Stimulated activated CD4-positive, alpha-beta T cell treated with anti-CD3 and anti-CD28 coated beads, Interleukin-15, amount 100 ng/mL, for 24 hours (primary cell): ENCODE data around the gene RGPD3.
"Not testable (repeated sequence)": the region's sequence is repeated elsewhere in the genome, so short reads cannot be mapped to it uniquely, and the experiment has no call there.

ENCODE experiments used
- DNase-seq: peaks from one replicate; pipeline ENCODE4 v3.0.0-alpha.2; 2020

RGPD3 gene

DNA sequence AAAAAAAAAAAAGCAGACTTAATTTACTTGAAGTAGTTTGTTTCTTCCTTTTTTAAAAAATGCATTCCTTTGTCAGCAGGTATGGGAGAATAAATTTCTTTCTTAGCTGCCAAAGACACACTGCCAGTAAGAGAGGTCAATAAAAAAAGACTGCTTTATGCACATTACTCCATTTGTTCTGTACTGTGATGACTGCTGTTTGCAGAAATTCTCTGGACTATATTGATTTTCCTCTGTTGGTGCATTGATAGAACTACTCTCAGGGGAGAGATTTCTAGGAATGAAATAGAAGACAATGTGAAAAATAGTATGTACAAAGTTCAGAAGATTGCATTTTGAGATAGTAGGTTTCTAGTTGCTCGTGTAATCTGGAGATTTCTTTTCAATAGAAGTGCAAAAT, 11.3 kb upstream of the RGPD3 start:
- not testable (repeated sequence) for DNase-seq

DNA sequence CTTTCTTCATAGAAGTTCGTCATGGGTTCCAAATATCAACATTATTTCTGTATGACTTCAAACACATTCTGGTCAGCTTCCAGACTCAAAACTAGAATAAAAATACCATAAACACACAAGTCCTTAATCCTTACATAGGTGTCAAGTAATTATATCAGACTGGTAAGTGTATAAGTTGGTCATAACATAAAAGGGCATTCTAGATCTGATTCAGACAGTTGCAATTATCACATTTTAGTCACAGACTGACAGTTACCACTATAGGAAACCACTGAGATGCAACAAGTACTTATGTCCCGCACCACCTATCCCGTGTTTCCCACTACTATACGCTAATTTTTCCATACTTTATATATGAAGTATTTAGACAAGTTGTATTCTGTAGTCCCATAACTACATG, 9.4 kb upstream of the RGPD3 start:
- DNase-seq = not testable (repeated sequence)

DNA sequence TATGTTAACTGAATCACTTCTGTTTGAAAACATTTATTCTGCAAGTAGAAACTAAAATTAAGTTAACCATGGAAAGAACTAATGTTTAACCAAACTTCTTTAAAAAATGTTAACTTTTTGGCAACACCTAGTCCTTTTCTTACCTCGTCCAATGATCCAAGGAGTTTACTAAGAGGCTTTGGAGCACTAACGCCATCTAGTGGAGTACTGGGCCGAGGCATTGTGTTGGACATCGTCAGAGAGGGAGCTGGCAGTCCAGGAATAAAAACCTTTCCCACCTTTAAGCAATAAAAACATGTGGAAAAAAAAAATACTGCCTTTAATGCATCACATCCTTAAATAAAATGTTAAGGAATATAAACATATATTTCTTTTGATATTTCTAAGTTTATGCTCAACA, 2.4 kb upstream of the RGPD3 start:
- DNase-seq = peak; percentile 65

DNA sequence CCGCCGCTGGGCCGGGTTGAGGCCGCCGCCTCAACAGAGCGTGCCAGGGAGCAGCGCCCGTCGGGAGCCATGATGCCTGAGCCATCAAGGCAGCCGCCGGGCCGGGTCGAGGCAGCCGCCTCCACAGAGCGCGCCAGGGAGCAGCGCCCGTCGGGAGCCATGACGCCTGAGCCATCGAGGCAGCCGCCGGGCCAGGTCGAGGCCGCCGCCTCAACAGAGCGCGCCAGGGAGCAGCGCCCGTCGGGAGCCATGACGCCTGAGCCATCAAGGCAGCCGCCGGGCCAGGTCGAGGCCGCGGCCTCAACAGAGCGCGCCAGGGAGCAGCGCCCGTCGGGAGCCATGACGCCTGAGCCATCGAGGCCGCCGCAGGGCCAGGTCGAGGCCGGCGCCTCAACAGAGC, 697 bp downstream of the RGPD3 start:
- DNase-seq = not testable (repeated sequence)

DNA sequence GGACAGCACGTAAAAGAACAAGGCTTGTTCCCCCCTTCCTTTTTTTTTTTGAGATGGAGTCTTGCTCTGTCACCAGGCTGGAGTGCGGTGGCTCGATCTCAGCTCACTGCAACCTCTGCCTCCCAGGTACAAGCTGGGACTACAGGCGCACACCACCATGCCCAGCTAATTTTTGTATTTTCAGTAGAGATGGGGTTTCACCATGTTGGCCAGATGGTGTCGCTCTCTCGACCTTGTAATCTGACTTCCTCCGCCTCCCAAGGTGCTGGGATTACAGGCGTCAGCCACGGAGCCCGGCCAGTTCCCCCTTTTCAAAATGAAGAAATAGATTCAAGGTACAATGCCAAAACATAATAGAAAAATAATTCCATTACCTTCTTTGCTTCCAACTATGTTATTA, 6.3 kb downstream of the RGPD3 start:
- peak; percentile 18 for DNase-seq

DNA sequence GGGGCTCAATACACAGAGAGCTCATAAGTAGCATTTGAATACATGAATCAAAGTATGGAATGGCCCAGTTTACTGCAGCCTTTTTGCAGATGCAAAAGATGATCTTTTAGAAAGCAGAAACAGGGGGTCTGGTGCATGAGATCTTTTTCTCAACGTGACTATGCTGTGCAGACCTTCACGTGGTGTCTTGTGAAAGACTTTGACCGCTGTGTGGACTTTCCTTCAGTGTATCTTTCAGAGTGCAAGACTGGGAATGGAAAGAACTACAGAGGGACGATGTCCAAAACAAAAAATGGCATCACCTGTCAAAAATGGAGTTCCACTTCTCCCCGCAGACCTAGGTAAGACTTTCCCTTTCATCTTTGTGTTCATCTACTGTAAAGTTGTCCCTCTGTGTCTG, 77.5 kb downstream of the RGPD3 start:
- DNase-seq = not testable (repeated sequence)

DNA sequence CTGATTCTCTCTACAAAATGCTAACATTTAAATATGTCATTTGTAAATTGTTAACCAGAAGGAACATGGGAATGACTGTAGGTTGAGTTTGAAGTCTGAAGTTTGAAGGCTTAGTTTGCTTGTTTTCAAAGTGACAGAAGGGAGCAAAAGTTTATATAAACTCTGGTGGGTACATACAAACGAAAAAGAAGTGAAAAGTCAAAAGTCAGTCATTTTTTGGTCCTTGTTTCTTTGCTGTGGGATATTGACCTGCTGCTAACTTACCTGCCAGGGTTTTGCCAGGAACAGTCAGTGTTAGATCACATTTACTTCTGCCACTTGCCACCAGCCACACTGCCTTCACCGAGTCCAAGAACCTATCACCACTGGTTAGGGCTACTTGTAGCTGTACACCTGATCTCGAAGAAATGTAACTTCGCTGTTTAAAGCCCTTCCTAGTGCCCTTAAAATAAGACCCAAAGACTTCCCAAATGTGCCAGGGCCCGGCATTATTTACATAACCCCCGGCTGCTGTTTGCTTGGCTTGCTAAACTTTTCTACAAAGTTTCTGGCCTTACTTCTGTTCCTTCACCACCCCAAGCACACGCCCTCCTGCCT, 79.3 kb downstream of the RGPD3 start:
- DNase-seq = not testable (repeated sequence)

DNA sequence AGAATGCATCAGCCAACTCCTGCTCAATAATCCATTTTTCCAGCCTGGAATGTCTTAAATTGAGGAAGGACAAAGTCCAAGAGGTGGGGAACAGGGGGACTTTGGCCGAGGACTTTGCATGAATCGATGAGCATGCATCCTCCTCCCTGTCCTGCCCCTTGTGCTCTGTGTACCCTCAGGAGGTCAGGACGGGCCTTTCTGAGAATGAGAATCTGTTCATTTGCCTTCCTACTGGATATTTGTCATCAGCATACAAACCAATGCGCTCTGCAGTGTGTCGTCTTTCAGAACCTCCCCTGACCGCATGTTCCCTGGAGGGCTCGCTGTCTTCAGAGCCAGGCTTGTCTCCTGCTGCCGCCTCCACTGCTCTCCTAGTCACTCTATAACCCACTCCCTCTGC, 83.7 kb downstream of the RGPD3 start:
- not testable (repeated sequence) for DNase-seq

DNA sequence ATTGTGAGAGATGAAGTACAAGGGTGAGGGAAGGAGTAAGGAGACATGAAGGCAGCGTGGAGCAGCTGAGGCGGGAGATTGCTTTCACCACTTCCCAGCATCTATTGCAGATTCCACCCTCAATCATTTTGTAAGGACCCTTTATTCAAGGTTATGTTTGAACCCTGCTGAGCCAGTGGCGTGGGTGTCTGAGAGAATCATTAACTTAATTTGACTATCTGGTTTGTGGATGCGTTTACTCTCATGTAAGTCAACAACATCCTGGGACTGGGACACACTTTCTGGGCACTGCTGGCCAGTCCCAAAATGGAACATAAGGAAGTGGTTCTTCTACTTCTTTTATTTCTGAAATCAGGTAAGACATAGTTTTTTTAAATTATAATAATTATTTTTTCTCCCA, 86.3 kb downstream of the RGPD3 start:
- not testable (repeated sequence) for DNase-seq

DNA sequence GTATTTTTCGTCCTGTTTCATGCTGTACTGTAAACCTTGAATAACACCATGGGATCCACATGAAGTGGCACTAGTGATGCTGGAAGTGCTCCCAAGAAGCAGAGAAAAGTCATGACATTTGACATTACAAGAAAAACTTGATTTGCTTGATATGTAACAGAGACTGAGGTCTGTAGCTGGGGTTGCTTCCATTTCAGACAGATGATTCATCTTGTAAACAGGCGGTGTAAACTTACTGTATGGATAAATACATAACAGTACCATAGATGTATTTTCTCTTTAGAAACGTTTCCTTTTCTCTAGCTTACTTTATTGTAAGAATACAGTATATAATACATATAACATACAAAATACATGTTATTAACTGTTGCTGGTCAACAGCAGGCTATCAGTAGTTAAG, 88.6 kb downstream of the RGPD3 start:
- DNase-seq = not testable (repeated sequence)

DNA sequence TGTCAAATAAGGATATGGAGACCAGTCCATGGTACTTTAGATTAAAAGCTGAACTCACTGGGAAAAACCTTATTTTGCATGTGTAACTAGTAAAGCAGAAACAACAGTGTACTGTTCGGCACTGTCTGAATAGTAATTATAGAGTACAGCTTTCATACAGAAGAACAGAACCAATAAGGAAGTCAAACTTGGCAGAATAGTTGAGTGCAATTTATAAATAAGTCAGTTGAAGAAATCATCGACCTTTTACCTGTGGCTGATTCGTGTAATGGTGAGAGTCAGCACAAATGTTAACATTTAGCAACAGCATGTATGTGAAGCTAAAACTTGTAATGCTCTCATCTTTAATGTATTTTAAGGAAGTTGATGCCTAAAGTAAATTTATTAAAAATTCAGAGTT, 99.0 kb downstream of the RGPD3 start:
- not testable (repeated sequence) for DNase-seq

DNA sequence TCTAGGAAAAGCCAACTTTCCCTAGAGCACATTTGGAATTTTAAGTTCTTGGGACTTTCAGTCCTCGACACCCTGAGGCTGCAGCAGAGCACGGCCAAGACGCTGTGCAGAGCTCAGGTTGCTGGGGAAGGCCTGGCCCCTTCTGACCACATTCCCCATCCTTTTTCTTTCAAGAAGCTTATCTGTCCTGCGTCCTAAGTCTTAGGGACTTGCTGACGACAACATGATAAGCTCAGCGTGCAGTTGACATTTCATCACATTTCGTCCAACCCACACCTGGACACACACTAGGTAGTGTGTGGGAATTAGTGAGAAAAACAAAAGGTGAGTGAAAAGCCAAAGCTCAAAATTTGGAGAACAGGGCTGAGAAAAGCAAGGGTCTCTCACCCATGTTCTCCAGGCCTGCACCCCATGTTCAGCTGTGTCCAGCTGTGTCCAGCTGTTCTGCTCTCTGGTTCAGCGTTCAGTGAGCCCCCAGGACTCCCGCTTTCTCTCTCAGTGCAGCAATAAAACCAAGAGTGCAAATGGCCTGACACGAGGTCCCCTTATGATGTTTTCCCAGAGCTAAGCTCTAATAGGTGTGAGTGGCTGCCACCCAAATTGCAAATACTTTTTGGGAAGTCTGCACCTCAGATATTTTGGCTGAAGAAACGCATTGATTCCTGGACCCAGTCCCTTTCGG, 101.9 kb downstream of the RGPD3 start:
- DNase-seq = no peak

DNA sequence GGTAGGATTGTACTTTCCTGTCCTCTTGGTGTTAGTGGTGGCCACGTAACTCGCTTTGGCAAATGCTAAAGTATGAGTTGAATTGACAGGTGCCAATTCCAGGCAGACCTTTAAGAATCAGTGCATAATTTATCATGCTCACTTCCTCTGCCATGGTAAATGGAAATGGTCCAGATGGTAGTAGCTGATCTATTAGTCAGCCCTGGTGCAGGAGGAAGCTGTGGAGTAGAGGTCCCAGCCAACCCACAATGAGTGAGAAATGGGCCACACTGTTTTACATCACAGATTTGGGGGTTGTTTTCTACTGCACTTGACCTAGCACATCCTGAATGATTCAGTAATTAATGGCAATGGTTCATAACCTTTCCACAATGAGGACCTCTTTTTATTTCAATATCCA, 104.4 kb downstream of the RGPD3 start:
- DNase-seq = no peak

DNA sequence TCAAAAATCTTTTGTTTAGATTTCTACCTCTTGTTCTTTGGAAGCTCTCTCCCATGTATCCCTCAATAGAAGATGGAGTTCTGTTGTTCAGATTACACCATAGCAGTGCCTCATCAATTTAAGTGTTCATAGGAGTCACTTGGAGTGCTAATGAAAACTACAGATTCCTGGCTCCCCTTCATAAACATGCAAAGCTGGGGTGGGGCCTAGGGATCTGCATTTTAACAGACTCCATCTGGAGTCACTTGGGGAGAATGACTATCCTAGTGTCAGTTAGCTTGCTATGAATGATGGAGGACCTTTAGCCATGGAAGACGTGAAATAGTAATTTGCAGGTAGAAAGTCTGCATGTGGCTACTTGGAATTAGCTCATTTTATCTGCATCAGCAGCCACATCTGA, 105.4 kb downstream of the RGPD3 start:
- no peak for DNase-seq

DNA sequence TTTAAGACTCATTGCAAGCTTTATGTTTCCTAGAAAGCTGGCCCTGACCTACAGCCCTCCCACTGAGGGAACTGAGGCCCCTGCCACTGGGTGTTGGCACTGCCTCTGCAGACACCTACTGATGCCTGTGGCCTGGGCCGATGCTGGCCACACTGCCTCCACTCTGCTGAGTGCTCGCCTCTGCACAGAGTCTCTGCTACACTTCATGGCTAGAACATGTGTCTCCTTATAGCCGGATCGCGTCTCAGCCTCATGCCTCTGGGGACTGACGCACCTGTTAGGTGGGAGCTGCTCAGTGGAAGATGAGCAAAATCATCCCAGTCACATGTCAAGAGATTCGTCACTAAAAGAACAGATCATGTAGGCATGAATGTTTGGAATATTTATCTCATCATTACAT, 108.7 kb downstream of the RGPD3 start:
- DNase-seq = no peak

DNA sequence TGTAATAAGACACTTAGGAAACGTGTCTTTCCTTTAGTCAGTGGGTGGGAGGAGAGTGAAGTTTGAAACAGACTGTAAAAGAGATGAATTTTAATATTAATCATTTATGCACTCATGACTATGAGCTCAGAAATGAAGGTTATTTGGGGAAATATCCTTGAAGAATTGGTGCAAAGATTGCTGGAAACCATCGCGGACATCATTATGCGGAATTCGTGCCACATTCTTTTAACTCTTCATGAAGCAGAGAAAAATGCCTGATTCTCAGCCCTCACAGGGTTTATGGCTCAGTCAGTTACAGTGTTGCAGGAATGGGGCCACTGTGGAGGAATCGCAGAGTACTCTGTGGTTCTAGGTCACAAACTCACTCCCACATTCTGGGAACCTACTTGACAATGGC, 109.7 kb downstream of the RGPD3 start:
- no peak for DNase-seq

DNA sequence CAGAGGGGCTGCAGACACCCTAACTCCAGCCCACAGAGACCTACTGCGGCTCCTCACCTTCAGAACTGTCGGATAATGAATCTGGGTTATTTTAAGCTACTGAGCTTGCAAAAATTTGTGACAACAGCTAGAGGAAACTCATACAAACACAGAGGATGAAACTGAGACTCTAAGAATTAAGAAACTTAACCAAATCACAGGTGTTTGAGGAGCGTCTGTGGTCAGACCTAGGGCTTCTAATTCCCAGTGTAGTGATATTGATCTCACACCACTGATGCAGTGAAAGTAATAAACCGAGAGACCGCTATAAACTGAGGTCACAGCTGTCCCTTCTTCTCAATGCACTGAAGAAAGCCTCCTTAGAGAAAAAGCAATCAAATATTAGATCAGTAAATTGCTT, 110.1 kb downstream of the RGPD3 start:
- no peak for DNase-seq

DNA sequence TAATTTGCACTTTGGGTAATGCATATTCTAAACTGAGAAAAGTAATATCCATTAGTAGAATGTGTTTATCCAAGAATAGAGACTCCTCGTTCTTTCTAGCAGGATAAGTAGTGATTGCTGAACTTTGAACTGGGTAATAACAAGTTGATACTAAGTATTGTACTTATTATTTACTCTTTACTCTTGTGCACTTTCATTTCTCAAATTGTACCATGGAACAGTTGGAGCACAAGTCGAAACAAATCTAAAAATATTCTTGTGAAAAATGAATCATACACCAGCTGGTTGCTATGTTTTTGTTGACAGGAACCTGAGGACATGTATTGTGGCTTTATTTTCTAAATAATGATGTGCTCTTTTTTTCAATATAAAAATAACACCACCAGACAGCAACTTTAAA, 111.9 kb downstream of the RGPD3 start:
- DNase-seq = no peak

DNA sequence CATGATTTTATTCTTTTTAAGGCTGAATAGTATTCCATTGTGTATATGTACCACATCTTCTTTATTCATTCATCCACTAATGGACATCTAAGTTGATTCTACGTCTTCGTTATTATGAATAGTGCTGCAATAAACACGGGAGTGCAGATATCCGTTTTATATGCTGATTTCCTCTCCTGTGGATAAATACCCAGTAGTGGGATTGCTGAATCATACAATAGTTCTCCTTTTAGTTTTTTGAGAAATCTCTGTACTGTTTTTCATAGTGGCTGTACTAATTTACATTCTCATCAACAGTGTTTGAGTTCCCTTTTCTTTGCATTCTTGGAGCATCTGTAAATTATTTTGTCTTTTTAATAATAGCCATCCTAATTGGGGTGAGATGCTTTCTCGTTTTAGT, 114.5 kb downstream of the RGPD3 start:
- no peak for DNase-seq

DNA sequence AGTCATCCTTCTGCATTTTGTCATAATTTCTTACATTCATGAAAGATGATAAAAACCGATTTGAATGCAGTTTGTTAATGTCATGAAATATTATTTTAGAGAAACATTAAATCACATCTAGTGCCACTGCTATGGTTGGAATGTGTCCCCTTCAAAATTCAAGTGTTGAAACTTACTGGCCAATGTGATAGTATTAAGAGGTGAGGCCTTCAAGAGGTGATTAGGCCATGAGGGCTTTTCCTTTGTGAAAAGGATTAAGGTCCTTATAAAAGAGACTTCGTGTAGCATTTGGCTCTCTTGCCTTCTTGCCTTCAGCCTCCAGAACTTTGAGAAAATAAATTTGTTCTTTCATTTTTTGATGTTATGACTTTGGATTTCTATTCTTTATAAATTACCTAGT, 117.2 kb downstream of the RGPD3 start:
- DNase-seq = no peak

DNA sequence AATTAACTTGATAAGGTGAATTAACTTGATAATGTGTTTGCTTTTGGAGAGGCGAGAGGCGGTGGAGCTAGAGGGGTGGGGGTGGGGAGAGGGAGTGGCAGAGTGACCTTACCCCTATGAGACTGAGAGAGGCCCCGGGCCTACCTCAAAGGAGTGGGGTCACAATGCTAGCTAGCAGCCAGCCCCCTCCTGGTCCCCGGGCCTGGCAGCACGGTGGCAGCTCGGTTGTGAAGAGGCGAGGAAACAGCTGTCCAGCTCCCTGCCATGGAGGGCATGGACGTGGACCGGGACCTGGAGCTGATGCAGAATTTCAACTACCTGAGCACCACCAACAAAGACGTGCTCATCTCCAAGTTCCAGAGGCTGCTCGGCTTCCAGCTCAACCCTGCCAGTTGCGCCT, 123.9 kb downstream of the RGPD3 start:
- DNase-seq = no peak

DNA sequence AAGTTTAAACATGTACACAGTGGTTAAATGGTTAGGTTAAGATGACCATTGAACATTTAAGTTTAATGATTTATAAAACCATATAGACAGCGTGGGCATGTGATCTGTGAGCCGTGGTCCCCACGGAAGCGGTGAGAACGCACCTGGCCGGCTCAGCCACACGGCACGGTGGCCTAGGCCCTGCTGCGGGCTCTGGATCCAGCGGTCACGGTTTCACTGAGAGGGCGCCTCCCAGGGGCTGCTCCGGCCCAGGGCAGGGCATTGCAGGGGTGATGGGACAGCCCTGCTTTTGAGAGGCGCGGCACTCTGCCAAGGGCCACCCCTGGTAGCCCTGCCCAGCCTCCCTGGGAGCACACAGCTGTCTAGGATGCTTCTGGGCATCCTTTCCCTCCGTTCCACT, 124.9 kb downstream of the RGPD3 start:
- no peak for DNase-seq

DNA sequence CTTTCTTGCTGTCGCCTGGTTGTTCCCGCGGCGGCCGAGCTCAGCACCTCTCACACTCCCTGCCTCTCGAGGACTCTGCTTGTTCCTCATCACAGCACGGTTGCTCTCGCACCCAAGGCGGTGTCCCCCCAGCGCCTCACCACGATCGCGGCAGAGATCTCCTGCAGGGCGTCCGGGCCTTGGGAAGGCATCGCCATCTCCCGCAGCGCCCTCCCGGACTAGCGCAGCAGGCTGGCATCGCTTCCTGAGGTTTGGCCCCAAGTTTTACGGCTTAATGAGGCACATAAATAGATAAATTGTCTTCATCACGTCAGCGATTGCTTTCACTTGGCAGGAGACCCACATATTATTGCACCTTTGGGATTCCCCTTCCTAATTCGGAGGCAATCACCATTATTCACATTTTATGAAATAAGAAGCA, 125.4 kb downstream of the RGPD3 start:
- DNase-seq = no peak

DNA sequence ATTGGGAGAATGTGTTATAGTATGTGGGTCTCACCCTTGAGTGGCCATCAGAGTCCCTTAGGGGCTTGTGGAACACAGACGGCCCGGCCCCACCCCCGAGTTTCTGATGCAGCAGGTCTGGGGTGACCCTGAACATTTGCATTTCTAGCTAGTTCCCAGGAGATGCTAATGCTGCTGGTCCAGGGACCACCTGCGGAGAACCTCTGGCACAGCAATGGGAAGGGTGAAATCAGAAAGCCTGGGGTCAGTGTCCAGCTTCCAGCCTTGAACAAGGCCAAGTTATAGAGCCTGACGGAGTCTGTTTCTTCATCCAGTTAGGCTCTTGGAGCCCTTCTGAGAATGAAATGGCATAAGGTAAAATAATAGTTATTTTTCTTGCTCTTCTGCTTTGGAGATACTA, 126.5 kb downstream of the RGPD3 start:
- DNase-seq = no peak
